ENCODE results near the gene GNAZ.

The GNAZ gene

DNA sequence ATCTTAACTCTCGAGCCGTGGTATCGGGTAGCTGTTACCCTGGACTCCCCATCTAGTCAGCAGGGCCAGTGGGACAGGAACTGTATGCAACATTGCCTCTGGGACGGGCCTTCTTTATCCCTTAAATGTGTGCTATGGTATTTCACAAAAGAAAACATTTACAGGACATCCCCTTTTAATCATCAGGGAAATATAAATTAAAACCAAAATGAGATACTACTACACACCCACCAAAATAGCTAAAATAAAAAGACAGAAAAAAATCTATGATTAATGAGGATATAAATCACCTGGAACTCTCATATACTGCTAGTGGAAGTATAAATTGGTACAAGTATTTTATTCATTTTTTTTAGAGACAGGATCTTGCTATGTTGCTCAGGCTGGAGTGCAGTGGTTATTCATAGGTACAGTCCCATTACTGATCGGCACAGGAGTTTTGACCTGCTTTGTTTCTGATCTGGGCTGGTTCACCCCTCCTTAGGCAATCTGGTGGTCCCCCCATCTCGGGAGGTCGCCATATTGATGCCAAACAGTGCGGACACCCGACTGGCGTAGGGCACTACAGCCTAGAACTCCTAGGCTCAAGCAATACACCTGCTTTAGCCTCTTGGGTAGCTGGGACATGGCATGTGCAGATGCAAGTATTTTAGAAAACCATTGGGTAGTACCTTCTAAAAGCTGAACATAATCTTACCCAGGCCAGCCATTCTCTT is 62.2 kb downstream of the GNAZ start:
- no peak for TF ChIP-seq GATA3 (IDR thresholded peaks at IDR 0.05; ENCODE audit: low read depth, low read length)
- no peak for TF ChIP-seq GATA2 (IDR thresholded peaks at IDR 0.05; ENCODE audit: low read depth, low read length)

DNA sequence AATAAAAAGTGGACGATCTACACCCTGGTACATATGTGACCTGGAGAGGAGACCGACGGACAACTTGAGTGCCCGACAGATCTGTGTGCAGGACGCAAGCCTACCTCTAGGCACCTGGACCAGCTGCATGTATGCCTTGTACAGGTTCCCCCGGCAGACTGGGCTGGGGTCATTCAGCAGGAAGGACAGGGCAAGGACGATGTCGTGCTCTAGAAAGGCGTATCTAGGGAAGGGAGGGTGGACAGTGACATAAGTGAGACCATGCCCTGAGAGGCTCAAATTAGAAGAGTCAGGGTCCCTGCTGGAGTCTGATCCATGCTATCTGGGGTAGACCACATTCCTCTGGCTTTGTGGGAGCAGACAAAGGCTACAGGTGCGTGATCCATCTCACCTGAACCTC is 63.6 kb downstream of the GNAZ start:
- TF ChIP-seq GATA2 (IDR thresholded peaks at IDR 0.05; ENCODE audit: low read depth, low read length) = no peak
- no peak for TF ChIP-seq GATA3 (IDR thresholded peaks at IDR 0.05; ENCODE audit: low read depth, low read length)

DNA sequence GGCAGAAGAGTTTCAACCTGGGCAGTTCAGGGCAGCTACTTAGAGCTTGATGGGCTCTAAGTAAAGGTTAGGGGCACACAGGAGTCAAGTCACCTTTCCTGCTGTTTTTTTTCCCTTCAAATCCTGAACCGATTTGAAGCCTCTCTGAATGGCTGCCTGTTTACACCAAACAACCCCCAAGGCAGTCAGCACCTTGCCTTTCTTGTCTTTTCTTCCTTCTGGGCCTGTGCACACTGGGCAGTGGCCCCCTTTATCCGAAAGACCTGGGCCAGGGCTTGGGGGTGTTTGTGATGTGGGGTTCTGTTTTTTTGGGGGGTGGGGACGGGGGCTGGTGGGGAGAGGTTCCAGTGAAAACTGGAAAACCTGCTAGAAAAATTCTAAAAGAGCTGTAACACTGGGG is 67.1 kb downstream of the GNAZ start:
- no peak for TF ChIP-seq GATA3 (IDR thresholded peaks at IDR 0.05; ENCODE audit: low read depth, low read length)
- TF ChIP-seq GATA2 (IDR thresholded peaks at IDR 0.05; ENCODE audit: low read depth, low read length) = no peak

DNA sequence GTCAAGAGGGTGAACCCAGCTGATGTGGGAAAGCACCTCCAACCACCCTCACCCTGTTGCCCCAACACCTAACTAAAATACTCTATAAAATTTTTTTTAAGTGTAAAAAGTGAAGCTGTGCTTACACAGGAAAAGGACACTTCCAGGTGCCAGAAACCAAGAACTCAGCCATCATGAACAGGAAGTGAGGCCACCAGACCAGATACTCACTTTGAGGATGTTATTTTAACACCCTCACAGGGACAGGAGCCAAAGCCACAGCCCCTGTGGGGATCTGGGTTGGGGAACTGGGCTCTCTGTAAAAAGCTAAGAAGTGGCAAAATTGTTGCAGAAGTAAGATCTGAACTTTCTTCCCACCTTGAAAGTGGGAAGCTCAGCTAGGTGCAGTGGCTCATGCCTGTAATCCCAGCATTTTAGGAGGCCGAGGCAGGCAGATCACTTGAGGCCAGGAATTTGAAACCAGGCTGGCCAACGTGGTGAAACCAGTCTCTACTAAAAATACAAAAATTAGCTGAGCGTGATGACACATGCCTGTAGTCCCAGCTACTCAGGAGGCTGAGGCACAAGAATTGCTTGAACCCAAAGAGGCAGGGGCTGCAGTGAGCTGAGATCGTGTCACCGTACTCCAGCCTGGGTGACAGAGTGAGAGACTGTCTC is 67.7 kb downstream of the GNAZ start:
- TF ChIP-seq GATA3 (IDR thresholded peaks at IDR 0.05; ENCODE audit: low read depth, low read length) (no peak), GATA2 (IDR thresholded peaks at IDR 0.05; ENCODE audit: low read depth, low read length) (no peak)

DNA sequence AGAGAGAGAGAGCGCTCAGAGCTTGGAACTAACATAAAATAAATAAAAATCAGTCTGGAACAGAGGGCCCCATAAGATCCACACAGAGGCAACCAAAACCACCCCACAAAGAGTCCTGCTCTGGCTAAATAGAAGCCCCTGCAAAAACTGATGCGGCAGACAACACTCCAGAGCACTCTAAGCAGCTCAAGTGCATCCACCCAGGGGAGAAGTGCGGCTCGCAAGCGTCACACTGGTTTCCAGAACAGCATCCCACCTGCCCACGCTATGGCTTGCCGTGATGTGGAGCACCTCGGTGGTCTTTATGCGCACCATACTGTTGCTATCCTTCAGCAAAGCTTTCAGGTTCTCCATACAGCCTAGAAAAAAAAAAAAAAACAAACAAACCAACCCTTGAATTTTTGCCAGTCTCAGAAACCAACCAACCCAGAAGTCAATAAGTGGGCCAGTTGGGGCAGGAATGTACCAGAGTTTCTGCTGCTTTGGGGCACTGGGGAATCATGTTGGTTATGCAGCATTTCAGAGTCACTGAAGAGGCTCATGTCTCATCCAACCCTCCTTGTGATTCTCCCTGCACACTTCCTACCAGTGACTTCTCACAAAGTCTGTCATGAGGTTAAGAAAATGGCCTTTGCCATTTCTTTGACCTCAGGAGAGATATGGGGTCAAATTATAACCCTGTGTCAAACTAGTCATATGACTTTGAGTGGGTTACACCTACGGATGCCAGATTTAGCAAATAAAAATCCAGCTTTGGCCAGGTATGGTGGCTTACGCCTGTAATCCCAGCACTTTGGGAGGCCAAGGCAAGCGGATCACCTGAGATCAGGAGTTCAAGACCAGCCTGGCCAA is 68.5 kb downstream of the GNAZ start:
- TF ChIP-seq GATA3 (IDR thresholded peaks at IDR 0.05; ENCODE audit: low read depth, low read length) (no peak), GATA2 (IDR thresholded peaks at IDR 0.05; ENCODE audit: low read depth, low read length) (no peak)

DNA sequence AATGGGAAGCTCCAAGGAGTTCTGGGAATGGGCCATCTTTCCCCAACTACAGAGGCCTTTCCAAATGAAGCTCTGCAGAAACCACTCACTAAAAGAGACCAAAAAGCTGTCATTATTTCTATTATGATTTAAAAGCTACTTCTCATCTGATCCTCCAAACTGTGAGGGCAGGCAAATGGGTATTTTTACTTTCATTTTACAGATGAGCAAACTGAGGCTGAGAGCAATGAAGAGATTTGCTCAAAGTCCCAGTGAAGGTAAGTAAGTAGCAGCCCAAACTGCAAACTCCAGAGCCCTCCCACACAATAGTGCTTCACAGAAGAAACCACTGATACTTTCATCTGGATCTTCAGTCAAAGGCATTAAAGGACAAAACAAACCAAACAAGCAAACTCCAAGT is 70.1 kb downstream of the GNAZ start:
- TF ChIP-seq GATA2 (IDR thresholded peaks at IDR 0.05; ENCODE audit: low read depth, low read length) (no peak), GATA3 (IDR thresholded peaks at IDR 0.05; ENCODE audit: low read depth, low read length) (no peak)

DNA sequence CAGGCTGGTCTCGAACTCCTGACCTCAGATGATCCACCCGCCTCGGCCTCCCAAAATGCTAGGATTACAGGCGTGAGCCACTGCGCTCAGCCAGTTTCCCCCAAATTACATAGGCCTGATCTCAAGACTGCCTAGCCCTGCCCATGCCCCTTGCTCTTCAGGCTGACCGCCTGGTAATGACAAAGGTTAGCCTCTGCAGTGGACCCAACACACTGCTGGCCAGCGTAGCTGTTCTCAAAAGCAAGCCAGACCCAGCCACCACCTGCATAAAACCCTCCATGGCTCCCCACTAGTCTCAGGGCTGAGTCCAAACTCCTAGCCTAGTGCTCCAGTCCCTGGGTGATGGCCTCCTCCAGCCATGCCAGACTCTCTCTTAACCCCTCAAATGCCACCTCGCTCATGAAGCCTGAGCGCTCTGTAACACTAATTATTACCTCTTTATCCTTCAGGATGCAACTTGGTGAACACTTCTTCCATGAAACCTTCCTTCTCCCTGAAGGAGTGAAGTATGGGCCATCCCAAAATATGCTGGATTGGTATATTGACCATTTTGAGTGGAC is 72.3 kb downstream of the GNAZ start:
- TF ChIP-seq GATA3 (IDR thresholded peaks at IDR 0.05; ENCODE audit: low read depth, low read length) (no peak), GATA2 (IDR thresholded peaks at IDR 0.05; ENCODE audit: low read depth, low read length) (no peak)

DNA sequence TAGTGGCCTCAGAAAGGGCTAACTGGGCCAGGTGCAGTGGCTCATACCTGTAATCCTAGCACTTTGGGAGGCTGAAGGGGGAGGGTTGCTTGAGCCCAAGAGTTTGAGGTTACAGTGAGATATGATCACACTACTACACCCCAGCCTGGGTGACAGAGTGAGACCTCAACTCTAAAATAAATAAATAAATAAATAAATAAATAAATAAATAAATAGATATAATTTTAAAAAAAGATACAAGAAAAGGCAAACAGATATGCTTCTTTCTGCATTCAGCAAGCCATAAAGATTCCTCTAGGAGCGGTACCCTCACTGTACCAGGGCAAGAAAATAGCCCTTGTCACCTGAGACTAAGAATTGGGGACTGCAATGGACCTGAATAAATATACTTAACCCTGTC is 72.8 kb downstream of the GNAZ start:
- TF ChIP-seq GATA2 (IDR thresholded peaks at IDR 0.05; ENCODE audit: low read depth, low read length) (no peak), GATA3 (IDR thresholded peaks at IDR 0.05; ENCODE audit: low read depth, low read length) (no peak)

DNA sequence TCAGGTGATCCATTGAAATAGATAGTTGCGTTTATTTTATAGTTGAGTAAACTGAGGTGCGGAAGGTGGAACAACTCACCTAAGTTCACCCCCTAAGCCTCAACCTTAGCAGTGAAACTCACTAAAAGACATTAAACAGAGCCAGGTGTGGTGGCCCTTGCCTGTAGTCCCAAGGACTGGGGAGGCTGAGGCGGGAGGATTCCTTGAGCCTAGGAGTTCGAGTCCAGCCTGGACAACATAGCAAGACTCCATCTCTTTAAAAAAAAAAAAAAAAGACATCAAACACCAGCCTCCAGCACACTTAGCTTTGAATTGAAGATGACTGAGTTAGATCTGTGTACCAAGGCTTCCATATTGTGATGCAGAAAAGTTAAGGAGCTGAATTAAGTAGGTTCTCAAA is 74.1 kb downstream of the GNAZ start:
- no peak for TF ChIP-seq GATA2 (IDR thresholded peaks at IDR 0.05; ENCODE audit: low read depth, low read length)
- no peak for TF ChIP-seq GATA3 (IDR thresholded peaks at IDR 0.05; ENCODE audit: low read depth, low read length)

DNA sequence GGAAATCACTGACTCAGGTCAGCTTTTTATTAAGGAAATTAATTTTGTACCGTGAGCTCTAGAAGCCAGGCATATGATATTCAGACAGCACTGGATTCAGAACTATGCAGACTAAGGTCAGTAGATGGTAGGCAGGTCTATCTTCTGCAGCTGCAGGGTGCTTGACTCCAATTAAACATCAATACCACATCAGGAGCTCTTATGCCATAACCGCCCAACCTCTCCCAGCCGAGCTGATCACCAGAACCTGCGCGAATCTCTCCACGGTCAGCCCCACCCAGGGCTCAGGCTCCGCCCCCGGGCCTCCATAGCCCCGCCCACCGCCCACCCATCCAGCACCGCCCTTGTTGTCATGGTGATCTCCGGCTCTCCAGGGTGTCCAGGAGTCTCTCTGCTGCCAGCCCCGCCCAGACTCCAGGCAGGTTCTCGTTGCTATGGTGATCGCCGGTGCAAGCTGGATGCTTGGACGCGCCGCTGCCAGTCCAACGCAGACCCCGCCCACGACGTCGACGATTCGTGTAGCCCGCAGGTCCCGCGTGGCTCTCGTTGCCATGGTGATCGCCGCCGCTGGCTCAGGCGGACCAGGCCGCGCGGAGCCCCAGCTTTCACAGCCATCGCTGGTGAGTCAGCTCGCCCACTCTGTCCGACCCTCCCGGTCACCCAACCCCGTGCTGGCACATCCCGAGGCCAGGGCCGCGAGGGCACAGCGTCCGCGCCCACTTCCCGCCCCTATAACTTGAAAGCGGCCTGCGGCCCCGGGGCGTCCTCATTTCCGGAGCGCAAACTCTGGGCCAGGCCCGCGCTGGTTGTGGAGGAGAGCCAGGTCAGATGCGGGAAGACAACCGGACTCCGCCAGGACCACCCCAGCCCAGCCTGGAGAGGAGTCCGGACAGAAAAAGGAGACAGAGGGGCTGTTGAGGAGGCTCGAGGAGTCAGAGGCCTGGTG is 74.9 kb downstream of the GNAZ start, which contains the start of gene RAB36:
TSS of gene RAB36 (plus strand) at position 546 of the 946 bp plus-strand sequence. CDS start 1,140 bp downstream, outside the sequence.
- TF ChIP-seq GATA3 (IDR thresholded peaks at IDR 0.05; ENCODE audit: low read depth, low read length) (no peak), GATA2 (IDR thresholded peaks at IDR 0.05; ENCODE audit: low read depth, low read length) (no peak)

DNA sequence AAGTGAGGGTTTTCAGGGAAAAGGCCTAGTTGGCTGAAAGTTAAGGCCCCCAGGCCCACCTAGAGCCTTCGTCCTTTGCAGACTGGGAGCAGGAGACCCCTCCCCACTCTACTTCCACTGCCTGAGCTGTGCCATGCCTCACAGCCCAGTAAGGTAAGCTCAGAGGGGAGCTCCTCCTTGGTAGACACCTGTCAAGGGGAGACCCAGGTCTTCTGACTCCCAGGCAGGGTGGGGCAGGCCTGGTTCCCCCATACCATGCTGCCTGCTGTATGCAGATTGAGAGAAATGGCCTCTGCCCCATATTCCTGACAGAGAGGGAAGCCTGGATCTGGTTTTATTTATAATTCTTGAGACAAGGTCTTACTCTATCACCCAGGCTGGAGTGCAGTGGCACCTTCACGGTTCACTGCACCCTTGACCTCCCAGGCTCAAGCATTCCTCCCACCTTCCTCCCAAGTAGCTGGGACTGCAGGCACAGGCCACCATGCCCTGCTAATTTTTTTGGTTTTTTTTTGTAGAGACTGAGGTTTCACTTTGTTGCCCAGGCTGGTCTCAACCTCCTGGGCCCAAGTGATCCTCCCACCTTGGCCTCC is 75.7 kb downstream of the GNAZ start:
- TF ChIP-seq GATA2 (IDR thresholded peaks at IDR 0.05; ENCODE audit: low read depth, low read length) (no peak), GATA3 (IDR thresholded peaks at IDR 0.05; ENCODE audit: low read depth, low read length) (no peak)

DNA sequence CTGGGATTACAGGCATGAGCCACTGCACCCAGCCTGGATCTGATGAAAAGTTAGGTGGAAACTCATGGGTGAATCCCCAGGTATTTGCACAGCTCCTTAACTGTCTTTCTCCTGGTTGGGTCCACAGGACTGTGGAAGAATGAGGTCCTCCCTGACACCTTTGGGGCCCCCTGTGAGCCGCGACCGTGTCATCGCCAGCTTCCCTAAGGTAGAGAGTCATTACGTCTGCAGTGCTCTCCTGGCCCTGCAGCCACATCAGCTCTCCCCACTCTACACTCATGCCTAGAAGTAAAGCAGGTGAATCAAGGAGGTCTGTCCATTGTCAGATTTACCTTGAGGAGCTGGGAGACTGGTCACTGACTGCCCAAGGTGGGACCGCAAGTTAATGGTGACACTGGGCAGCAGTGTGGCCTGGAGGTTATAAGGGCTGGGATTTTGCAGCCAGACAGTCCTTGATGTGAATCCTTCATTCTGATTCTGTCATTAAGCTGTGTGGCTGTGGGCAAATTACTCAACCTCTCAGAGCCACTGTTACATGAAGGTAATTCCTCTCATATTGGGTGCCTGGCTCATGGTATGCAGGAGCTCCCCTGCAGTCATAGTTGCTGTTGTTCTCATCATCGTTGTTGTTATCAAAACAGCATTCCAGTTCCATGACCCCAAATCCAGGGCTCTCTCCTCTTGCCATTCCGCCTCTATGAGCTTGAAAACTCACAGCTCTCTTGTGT is 76.3 kb downstream of the GNAZ start:
- no peak for TF ChIP-seq GATA3 (IDR thresholded peaks at IDR 0.05; ENCODE audit: low read depth, low read length)
- TF ChIP-seq GATA2 (IDR thresholded peaks at IDR 0.05; ENCODE audit: low read depth, low read length) = no peak
